Lower lobe of right lung (tissue), 2 donors: Measurements from ENCODE around the gene DOCK1. TPM values are rescaled to one million over a fixed set of nuclear protein-coding genes. Genes with fewer than 3 reads are reported as not detected.

Source experiments
- ATAC-seq, 2 donors: fragments of 200-7000 bp; cut with Tn5 transposase; one replicate each; pipeline ENCODE4 v1.9.1; 2020 to 2022; ENCODE audit warnings: mild to moderate bottlenecking in 2 of 2, moderate library complexity in 2 of 2
- DNase-seq: peaks from one replicate; pipeline ENCODE4 v3.0.0-alpha.2; 2020
- H3K27ac ChIP-seq: fragments of 200-600 bp; one replicate; pipeline ENCODE4 v1.8.0; 2022
- H3K27me3 ChIP-seq: fragments of 200-600 bp; one replicate; pipeline ENCODE4 v1.8.0; 2022; ENCODE audit warnings: low read depth
- H3K36me3 ChIP-seq: fragments of 200-600 bp; one replicate; pipeline ENCODE4 v1.8.0; 2022; ENCODE audit warnings: mild to moderate bottlenecking
- H3K4me1 ChIP-seq: fragments of 200-600 bp; one replicate; pipeline ENCODE4 v1.8.0; 2022
- H3K4me3 ChIP-seq: fragments of 200-600 bp; one replicate; pipeline ENCODE4 v1.8.0; 2022; ENCODE audit warnings: mild to moderate bottlenecking
- H3K9me3 ChIP-seq: fragments of 200-600 bp; one replicate; pipeline ENCODE4 v1.8.0; 2022
- intact Hi-C: fragments of 100-400 bp; cut with DNase I; formaldehyde crosslinking; loops from one replicate; pipeline ENCODE4 v1.11.0; 2022
- total RNA-seq: library from RNA; stranded (reverse); fragmentation: NEBNext Ultra II Directional; extraction: Animal tissue kit (Norgen Biotek cat#: 25700); gene quantifications from one replicate; pipeline ENCODE4 v1.2.1, GENCODE V29; 2021
- TF ChIP-seq, protein P1 (sequence below): fragments of 200-600 bp; IDR thresholded peaks from one replicate; pipeline ENCODE4 v1.8.0; 2022; ENCODE audit warnings: antibody characterized with exemption, mild to moderate bottlenecking
- donor health status: DM: no; HTN: yes; CAD: no; lungs with severe emphysema.

The DOCK1 gene
- total RNA-seq, 1 donor from 2014 or later = 44.8 TPM

DNA sequence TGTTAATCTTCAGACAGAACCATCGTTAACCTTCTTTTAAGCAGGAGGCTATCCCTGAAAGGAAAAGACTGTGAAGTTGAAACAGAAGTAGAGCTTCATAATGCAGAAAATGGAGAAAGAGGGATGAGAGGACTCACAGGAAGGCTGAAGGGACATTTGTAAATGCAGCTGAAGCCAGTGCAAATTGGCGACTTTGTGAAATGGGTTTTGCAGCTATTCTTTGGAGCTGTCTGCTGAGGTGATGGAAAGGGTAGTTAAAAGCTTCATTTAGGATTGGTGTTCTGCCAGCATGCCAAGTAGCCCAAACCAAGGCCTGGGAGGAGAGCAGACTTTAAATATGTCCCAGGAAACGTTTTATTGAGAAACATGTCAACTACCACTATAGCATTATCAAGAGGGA lies 168.4 kb downstream of the DOCK1 start:
- Histone ChIP-seq H3K4me1 (no peaks in the 10 kb centered on the region), H3K27ac (no peak overlapping the region), H3K36me3 (peaks cover 41% of the 10 kb centered on the region), H3K4me3 (no peak overlapping the region), H3K27me3 (no peaks in the 10 kb centered on the region), H3K9me3 (no peaks in the 10 kb centered on the region)
- ATAC-seq = no peak
- intact Hi-C loops = no loop called here
- no peak for DNase-seq
- TF ChIP-seq, protein P1, sequence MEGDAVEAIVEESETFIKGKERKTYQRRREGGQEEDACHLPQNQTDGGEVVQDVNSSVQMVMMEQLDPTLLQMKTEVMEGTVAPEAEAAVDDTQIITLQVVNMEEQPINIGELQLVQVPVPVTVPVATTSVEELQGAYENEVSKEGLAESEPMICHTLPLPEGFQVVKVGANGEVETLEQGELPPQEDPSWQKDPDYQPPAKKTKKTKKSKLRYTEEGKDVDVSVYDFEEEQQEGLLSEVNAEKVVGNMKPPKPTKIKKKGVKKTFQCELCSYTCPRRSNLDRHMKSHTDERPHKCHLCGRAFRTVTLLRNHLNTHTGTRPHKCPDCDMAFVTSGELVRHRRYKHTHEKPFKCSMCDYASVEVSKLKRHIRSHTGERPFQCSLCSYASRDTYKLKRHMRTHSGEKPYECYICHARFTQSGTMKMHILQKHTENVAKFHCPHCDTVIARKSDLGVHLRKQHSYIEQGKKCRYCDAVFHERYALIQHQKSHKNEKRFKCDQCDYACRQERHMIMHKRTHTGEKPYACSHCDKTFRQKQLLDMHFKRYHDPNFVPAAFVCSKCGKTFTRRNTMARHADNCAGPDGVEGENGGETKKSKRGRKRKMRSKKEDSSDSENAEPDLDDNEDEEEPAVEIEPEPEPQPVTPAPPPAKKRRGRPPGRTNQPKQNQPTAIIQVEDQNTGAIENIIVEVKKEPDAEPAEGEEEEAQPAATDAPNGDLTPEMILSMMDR = no peak

DNA sequence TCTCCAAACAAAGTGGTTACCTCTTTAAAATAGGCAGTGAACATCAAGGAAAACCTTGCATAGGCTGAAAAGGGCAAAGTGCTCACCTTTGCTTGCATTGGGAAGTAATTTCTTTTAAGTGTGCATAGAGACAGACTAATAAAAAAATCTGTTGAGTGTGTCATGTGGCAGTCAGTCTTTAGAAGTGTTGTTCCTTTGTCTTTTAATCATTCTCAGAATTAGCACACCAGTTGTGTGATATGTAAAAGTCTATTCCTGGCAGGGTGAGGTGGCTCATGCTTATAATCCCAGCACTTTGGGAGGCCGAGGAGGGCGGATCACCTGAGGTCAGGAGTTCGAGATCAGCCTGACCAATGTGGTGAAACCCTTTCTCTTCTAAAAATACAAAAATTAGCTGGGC lies 174.2 kb downstream of the DOCK1 start:
- no peak overlapping the region for H3K4me3 ChIP-seq
- ATAC-seq (no peak), DNase-seq (no peak)
- no peaks in the 10 kb centered on the region for H3K27me3 ChIP-seq
- intact Hi-C loops = no loop called here
- no peaks in the 10 kb centered on the region for H3K9me3 ChIP-seq
- H3K36me3 ChIP-seq = peaks cover 21% of the 10 kb centered on the region
- no peaks in the 10 kb centered on the region for H3K4me1 ChIP-seq
- TF ChIP-seq, protein P1 = no peak
- H3K27ac ChIP-seq = no peak overlapping the region

DNA sequence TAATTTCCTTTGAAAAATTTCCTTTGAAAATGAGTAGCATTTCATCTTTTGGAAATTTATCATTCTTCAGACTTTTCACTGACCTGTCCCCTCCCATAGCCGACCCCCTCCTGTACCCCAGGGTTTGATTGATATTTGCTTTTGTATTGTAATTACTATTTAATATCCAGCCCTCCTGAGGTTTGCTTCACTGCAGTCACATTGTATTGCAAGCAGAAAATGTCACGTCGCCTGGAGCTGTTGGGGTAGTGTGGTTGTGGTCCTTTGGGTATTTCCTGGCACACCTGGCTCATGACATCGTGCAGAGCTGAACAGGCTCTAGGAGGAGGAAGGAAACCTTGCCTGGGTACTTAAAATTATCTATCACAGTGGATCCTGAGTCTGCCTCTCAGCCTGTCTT lies 175.1 kb downstream of the DOCK1 start:
- intact Hi-C loops = no loop called here
- TF ChIP-seq, protein P1 = no peak
- no peak overlapping the region for H3K27ac ChIP-seq

DNA sequence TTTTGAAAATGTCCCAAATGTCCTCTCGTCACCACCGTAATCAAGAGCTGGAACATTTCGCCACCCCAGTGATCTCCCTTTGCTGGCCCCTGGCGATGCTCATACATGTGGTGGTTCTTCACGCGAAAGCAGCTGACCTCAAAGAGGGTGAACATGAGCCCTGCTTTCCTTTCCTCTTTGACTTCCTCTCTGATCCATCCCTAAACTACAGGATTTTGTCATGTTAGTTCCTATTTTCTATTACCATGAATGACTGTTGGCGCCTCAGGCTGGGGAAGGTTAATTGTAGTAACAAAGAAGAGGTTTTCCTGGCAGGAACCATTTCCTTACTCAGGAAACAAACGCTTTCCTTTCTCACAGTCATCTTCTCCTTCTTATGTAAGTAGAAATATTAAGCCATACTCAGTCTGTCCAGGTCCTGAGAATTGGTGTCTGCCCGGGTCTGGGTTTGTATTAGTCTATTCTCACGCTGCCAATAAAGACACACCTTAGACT lies 176.7 kb downstream of the DOCK1 start:
- TF ChIP-seq, protein P1 = no peak
- Histone ChIP-seq H3K9me3 (no peaks in the 10 kb centered on the region), H3K27ac (no peak overlapping the region), H3K4me1 (no peaks in the 10 kb centered on the region), H3K27me3 (no peaks in the 10 kb centered on the region), H3K36me3 (peaks cover 22% of the 10 kb centered on the region), H3K4me3 (no peak overlapping the region)
- intact Hi-C loops = no loop called here
- ATAC-seq (no peak), DNase-seq (no peak)

More for the DNA sequence above, 175.1 kb downstream of the DOCK1 start:
- no peak for ATAC-seq
- no peak for DNase-seq
- peaks cover 21% of the 10 kb centered on the region for H3K36me3 ChIP-seq
- no peaks in the 10 kb centered on the region for H3K4me1 ChIP-seq
- H3K9me3 ChIP-seq = no peaks in the 10 kb centered on the region
- H3K27me3 ChIP-seq = no peaks in the 10 kb centered on the region
- H3K4me3 ChIP-seq = no peak overlapping the region

DNA sequence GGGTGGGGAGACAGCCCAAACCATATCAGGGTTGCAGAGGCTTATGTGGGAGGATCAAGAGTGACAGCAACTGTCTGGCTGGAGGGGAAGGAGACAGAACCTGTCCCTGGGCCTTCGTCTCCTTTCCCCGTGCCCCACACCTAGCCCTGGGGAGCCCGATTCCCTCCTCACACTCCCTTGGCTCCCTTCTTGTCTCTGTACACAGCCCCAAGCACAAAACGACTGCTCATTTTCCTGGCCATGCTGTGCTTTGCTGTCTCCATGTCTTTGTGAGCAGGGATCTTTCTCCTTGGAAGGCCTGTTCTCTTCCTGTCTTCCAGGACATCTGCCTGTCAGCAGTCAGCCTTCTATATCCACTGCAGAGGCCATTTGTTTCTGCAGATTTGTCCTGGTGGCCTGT lies 177.4 kb downstream of the DOCK1 start:
- intact Hi-C loops = no loop called here
- TF ChIP-seq, protein P1 = no peak
- Histone ChIP-seq H3K36me3 (peaks cover 22% of the 10 kb centered on the region), H3K9me3 (no peaks in the 10 kb centered on the region), H3K27me3 (no peaks in the 10 kb centered on the region), H3K4me3 (no peak overlapping the region), H3K27ac (no peak overlapping the region), H3K4me1 (no peaks in the 10 kb centered on the region)
- DNase-seq = no peak
- no peak for ATAC-seq

DNA sequence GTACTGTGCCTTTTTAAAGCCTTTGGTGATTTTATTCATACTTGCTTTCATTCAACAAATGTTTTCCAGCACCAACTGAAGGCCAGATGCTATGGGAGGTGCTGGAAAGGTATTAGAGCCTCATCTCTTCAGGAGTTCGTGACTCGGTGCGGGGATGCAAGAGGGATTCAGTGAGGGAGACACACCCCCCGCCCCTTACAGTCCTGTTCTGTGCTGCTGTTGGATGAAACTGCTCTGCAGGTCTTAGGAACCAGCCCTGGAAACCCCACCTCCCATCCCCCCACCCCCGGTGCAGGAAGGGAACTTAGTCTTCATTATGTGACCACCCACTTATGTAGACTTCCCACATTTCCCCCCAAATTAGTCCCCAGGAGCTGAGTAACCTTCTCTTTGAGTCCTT lies 180.7 kb downstream of the DOCK1 start:
- TF ChIP-seq, protein P1 = no peak
- Histone ChIP-seq H3K4me1 (no peaks in the 10 kb centered on the region), H3K9me3 (no peaks in the 10 kb centered on the region), H3K36me3 (peaks cover 13% of the 10 kb centered on the region), H3K4me3 (no peak overlapping the region), H3K27ac (no peak overlapping the region), H3K27me3 (no peaks in the 10 kb centered on the region)
- ATAC-seq (no peak), DNase-seq (no peak)
- intact Hi-C loops = no loop called here
